ENCODE results near the gene CD101. TPM values are rescaled to one million over a fixed set of nuclear protein-coding genes. Genes with fewer than 3 reads are reported as not detected.

Gene CD101
- total RNA-seq, 2 experiments from 2014 or later, result 2.1 to 2.2 TPM

DNA sequence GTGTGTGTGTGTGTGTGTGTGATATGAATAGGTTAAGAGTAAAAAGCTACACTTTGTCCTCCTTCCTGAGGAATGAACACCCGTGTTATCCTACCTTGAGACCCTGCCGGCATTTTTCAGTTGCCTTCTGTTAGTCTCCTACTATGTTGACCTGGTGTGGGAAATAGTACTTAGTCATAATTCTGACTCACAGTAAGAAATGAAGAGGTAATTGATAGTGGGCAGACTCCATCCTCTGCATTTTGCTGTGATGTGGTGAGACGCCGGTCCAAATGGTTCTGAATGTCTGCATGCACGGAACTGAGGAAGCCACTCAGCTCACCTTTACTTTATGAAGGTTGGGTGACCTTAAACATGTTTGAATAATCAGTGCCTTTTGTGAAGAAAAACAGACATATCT, 12.6 kb downstream of the CD101 start:
- CTCF ChIA-PET, result no interaction called here
- H3K27me3 Mint-ChIP-seq, result no peaks in the 10 kb centered on the region

DNA sequence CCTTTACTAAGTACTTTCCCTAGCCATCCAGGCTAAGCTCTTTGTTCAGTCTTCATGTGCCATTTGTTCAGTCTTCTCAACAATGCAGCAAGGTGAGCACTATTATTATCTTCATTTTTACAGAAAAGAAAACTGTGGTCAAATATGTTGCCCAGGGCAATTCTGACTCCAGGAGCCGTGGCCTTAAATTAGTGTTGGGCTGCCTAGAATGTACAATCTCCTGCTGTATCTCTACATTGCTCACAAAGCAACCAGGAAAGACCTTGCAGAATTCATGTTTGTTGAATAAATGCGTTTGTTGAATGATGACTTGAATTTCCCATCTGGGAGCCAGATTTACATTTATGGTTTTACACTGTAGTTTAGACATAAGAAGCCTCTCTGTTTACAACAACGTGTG, 14.2 kb downstream of the CD101 start:
- no peaks in the 10 kb centered on the region for H3K27me3 ChIP-seq (ENCODE audit: control insufficient read depth in 1 of 2, insufficient read depth in 2 of 2, low read length in 2 of 2)
- ChIA-PET POLR2A (no interaction called here), CTCF (no interaction called here)
- no peaks in the 10 kb centered on the region for H3K9me3 ChIP-seq (ENCODE audit: control insufficient read depth in 1 of 2, insufficient read depth in 1 of 2, low read length in 2 of 2)
- no peak overlapping the region for H3K27ac ChIP-seq (ENCODE audit: low read depth in 1 of 2, low read length in 2 of 2)
- H3K4me3 ChIP-seq (ENCODE audit: low read length), result no peak overlapping the region
- Mint-ChIP-seq H3K4me1 (ENCODE audit: low read depth) (peaks cover 65% of the 10 kb centered on the region), H3K27me3 (no peaks in the 10 kb centered on the region), H3K4me3 (no peak overlapping the region), H3K27ac (no peak overlapping the region), H3K36me3 (ENCODE audit: low read depth) (no peaks in the 10 kb centered on the region), H3K9me3 (no peaks in the 10 kb centered on the region)
- peaks cover 14% of the 10 kb centered on the region for H3K36me3 ChIP-seq (ENCODE audit: insufficient read depth, low read length)
- ATAC-seq (ENCODE audit: poor library complexity), result no peak
- TF ChIP-seq, protein P1, sequence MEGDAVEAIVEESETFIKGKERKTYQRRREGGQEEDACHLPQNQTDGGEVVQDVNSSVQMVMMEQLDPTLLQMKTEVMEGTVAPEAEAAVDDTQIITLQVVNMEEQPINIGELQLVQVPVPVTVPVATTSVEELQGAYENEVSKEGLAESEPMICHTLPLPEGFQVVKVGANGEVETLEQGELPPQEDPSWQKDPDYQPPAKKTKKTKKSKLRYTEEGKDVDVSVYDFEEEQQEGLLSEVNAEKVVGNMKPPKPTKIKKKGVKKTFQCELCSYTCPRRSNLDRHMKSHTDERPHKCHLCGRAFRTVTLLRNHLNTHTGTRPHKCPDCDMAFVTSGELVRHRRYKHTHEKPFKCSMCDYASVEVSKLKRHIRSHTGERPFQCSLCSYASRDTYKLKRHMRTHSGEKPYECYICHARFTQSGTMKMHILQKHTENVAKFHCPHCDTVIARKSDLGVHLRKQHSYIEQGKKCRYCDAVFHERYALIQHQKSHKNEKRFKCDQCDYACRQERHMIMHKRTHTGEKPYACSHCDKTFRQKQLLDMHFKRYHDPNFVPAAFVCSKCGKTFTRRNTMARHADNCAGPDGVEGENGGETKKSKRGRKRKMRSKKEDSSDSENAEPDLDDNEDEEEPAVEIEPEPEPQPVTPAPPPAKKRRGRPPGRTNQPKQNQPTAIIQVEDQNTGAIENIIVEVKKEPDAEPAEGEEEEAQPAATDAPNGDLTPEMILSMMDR (IDR thresholded peaks at IDR 0.05), result no peak
- intact Hi-C loops (cut with DNase I, micrococcal nuclease), result no loop called here
- H3K4me1 ChIP-seq (ENCODE audit: insufficient read depth, low read length), result peaks cover 20% of the 10 kb centered on the region
- DNase-seq, result no peak

More for the DNA sequence above, 12.6 kb downstream of the CD101 start:
- peak in 1 of 14 experiments; percentile 29 for DNase-seq
- Histone ChIP-seq H3K27ac (ENCODE audit: low read depth in 1 of 2, low read length in 2 of 2) (no peak overlapping the region), H3K9me3 (ENCODE audit: control insufficient read depth in 1 of 2, insufficient read depth in 1 of 2, low read length in 2 of 2) (no peaks in the 10 kb centered on the region), H3K4me3 (ENCODE audit: low read length) (no peak overlapping the region), H3K27me3 (ENCODE audit: control insufficient read depth in 1 of 2, insufficient read depth in 2 of 2, low read length in 2 of 2) (no peaks in the 10 kb centered on the region), H3K36me3 (ENCODE audit: insufficient read depth, low read length) (peaks cover 14% of the 10 kb centered on the region), H3K4me1 (ENCODE audit: insufficient read depth, low read length) (peaks cover 30% of the 10 kb centered on the region)
- peaks cover 5% of the 10 kb centered on the region for H3K36me3 Mint-ChIP-seq (ENCODE audit: low read depth)
- H3K4me1 Mint-ChIP-seq (ENCODE audit: low read depth), result peaks cover 80% of the 10 kb centered on the region
- no peak overlapping the region for H3K27ac Mint-ChIP-seq
- POLR2A ChIA-PET, result interaction anchor here (0.7 to 1.6 kb wide), 3 partner anchors 9 to 80 kb away, joined by 3 to 7 read pairs (median 4); no protein-coding TSS in a partner anchor
- TF ChIP-seq, protein P1 (IDR thresholded peaks at IDR 0.05), result no peak
- ATAC-seq (ENCODE audit: poor library complexity), result peak; percentile 17
- intact Hi-C loops (cut with DNase I, micrococcal nuclease), result no loop called here
- H3K4me3 Mint-ChIP-seq, result peak overlapping the region; percentile 1
- no peaks in the 10 kb centered on the region for H3K9me3 Mint-ChIP-seq

DNA sequence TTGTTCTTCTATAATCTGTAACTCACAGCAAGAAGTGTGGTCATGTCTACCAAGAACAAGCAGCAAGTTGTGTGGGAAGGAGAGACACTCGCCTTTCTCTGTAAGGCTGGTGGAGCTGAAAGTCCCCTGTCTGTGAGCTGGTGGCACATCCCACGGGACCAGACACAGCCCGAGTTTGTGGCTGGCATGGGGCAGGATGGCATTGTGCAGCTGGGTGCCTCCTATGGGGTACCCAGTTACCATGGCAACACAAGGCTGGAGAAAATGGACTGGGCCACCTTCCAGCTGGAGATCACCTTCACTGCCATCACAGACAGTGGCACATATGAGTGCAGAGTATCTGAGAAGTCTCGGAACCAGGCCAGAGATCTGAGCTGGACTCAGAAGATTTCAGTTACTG, 15.5 kb downstream of the CD101 start:
- ChIA-PET POLR2A (interaction anchor here (0.8 kb wide), 1 partner anchor 29 kb away, joined by 3 read pairs; no protein-coding TSS in a partner anchor), CTCF (no interaction called here)
- Mint-ChIP-seq H3K36me3 (ENCODE audit: low read depth) (no peaks in the 10 kb centered on the region), H3K9me3 (no peaks in the 10 kb centered on the region), H3K4me3 (no peak overlapping the region), H3K4me1 (ENCODE audit: low read depth) (peaks cover 59% of the 10 kb centered on the region), H3K27me3 (no peaks in the 10 kb centered on the region), H3K27ac (no peak overlapping the region)
- TF ChIP-seq, protein P1 (IDR thresholded peaks at IDR 0.05), result no peak
- Histone ChIP-seq H3K9me3 (ENCODE audit: control insufficient read depth in 1 of 2, insufficient read depth in 1 of 2, low read length in 2 of 2) (no peaks in the 10 kb centered on the region), H3K36me3 (ENCODE audit: insufficient read depth, low read length) (peaks cover 13% of the 10 kb centered on the region), H3K4me3 (ENCODE audit: low read length) (no peak overlapping the region), H3K4me1 (ENCODE audit: insufficient read depth, low read length) (peaks cover 20% of the 10 kb centered on the region), H3K27me3 (ENCODE audit: control insufficient read depth in 1 of 2, insufficient read depth in 2 of 2, low read length in 2 of 2) (no peaks in the 10 kb centered on the region), H3K27ac (ENCODE audit: low read depth in 1 of 2, low read length in 2 of 2) (no peak overlapping the region)
- ATAC-seq (ENCODE audit: poor library complexity), result no peak
- intact Hi-C loops (cut with DNase I, micrococcal nuclease), result no loop called here
- no peak for DNase-seq
